ENCODE measurements around the gene DLST. TPM values are rescaled to one million over a fixed set of nuclear protein-coding genes. Genes with fewer than 3 reads are reported as not detected.

The DLST gene
- polyA plus RNA-seq, 3 donors: 6.7 to 76.5 (median 7.3) TPM

DNA sequence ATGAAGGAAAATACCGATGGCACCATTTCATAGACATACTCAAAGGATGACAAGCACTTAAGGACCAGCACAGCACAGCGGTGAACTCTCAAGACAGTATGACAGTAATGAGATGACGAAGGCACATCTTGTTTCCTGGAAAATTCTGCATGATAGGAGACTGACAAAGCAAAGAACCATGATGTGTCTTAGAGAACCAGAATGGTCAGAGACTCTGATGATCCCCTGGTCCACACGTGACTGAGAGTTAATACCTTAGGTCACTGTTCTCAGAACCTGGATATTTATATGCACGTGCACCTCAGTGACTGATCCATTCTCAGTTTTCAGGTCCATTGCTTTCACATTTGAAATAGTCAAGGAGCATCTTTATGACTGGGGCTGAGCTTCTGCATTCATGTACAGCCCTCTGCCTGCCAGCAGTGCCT, 41.1 kb upstream of the DLST start:
- Mint-ChIP-seq H3K9me3 (no peaks in the 10 kb centered on the region), H3K4me3 (no peak overlapping the region), H3K27ac (no peak overlapping the region), H3K36me3 (peaks cover 21 to 33% of the 10 kb centered on the region in 2 donors), H3K4me1 (peaks cover 23% of the 10 kb centered on the region), H3K27me3 (ENCODE audit: low read depth in 3 of 3) (peaks cover 0 to 2% (median 0%) of the 10 kb centered on the region in 3 donors)
- Histone ChIP-seq H3K4me3 (replicated peaks in 1 of 3; ENCODE audit: low read depth in 2 of 3, low read length in 3 of 3) (no peak overlapping the region), H4K20me1 (ENCODE audit: insufficient read depth, low read length) (no peaks in the 10 kb centered on the region), H3K27ac (ENCODE audit: low read depth in 1 of 2, low read length in 2 of 2) (no peak overlapping the region), H3K9ac (ENCODE audit: insufficient read depth, low read length, poor library complexity, severe bottlenecking) (no peak overlapping the region), H3K4me2 (replicated peaks; ENCODE audit: extremely low read depth, low read length, poor library complexity, severe bottlenecking) (no peak overlapping the region), H2AFZ (ENCODE audit: insufficient read depth, low read depth, low read length, poor library complexity, severe bottlenecking) (no peak overlapping the region), H3K4me1 (ENCODE audit: control insufficient read depth in 1 of 2, insufficient read depth in 2 of 2, low read length in 2 of 2) (peaks cover 14 to 18% of the 10 kb centered on the region in 2 donors), H3K36me3 (replicated peaks in 1 of 2; ENCODE audit: control insufficient read depth in 1 of 2, insufficient read depth in 2 of 2, low read length in 2 of 2) (peaks cover 14 to 37% of the 10 kb centered on the region in 2 donors), H3K9me3 (replicated peaks in 1 of 2; ENCODE audit: control insufficient read depth in 1 of 2, insufficient read depth in 1 of 2, low read length in 2 of 2) (no peaks in the 10 kb centered on the region), H3K79me2 (ENCODE audit: insufficient read depth, low read length) (no peaks in the 10 kb centered on the region), H3K27me3 (ENCODE audit: control insufficient read depth in 2 of 2, insufficient read depth in 2 of 2, low read length in 2 of 2) (no peaks in the 10 kb centered on the region)
- 93% methylated on average over 5 of the region's 5 CpGs for WGBS (ENCODE audit: insufficient coverage)
- TF ChIP-seq, protein P1, sequence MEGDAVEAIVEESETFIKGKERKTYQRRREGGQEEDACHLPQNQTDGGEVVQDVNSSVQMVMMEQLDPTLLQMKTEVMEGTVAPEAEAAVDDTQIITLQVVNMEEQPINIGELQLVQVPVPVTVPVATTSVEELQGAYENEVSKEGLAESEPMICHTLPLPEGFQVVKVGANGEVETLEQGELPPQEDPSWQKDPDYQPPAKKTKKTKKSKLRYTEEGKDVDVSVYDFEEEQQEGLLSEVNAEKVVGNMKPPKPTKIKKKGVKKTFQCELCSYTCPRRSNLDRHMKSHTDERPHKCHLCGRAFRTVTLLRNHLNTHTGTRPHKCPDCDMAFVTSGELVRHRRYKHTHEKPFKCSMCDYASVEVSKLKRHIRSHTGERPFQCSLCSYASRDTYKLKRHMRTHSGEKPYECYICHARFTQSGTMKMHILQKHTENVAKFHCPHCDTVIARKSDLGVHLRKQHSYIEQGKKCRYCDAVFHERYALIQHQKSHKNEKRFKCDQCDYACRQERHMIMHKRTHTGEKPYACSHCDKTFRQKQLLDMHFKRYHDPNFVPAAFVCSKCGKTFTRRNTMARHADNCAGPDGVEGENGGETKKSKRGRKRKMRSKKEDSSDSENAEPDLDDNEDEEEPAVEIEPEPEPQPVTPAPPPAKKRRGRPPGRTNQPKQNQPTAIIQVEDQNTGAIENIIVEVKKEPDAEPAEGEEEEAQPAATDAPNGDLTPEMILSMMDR (IDR thresholded peaks at IDR 0.05): no peak
- DNase-seq: no peak
- intact Hi-C loops (cut with micrococcal nuclease): no loop called here

DNA sequence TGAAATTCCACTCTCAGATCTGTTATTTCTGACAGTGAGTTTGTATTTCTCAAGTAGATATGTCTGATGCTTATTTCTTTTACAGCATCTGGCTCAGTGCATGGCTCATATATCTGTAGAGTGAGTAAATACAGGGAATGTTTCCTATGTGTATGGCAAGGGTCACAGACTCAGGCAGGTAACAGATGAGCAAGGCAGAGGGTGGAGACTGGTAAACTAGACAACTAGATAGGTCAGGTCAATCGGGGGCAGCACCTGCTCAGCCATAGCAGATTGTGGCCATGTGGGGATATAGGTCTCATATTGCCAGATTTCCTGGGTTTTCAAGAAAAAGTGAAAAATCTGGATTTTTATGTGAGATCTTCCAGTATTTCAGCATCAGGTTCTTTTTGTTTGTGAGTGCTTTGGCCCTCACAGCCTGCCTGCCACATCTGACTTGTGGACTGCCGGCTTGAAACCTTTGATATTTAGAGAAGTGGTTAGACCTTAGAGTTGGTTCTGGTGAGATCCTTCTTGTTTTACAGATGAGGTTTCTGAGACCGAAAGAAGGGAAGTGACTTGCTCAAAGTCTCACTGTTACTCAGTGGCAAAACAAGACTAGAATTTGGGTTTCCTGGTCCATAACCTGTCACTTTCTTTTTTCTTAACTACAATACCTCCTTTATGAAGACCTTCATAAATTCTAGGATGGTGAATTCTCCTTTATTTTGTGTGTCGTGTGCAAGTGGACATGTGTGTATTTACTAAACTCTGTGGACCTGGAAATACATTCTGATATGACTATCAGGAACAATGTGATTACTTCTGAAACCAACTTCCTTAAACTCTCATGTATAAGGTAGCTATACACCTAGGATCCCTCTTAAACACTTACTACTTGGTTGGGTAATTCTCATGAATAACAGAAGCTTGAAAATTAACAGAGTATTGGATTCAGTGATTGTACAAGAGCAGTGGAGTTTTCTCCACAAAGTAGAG, 40.2 kb upstream of the DLST start:
- peaks cover 21% of the 10 kb centered on the region for H3K4me1 Mint-ChIP-seq
- H2AFZ ChIP-seq (ENCODE audit: insufficient read depth, low read depth, low read length, poor library complexity, severe bottlenecking): no peak overlapping the region
- no peak overlapping the region for H3K4me2 ChIP-seq (replicated peaks; ENCODE audit: extremely low read depth, low read length, poor library complexity, severe bottlenecking)
- H3K4me3 ChIP-seq (replicated peaks in 1 of 3; ENCODE audit: low read depth in 2 of 3, low read length in 3 of 3): no peak overlapping the region
- H3K27ac ChIP-seq (ENCODE audit: low read depth in 1 of 2, low read length in 2 of 2): peak overlapping the region in 1 of 2 donors; percentile 54
- H3K36me3 Mint-ChIP-seq: peaks cover 14 to 28% of the 10 kb centered on the region in 2 donors
- WGBS (ENCODE audit: insufficient coverage): 41% methylated on average over 2 of the region's 4 CpGs
- H3K9me3 ChIP-seq (replicated peaks in 1 of 2; ENCODE audit: control insufficient read depth in 1 of 2, insufficient read depth in 1 of 2, low read length in 2 of 2): no peaks in the 10 kb centered on the region
- no peaks in the 10 kb centered on the region for H3K9me3 Mint-ChIP-seq
- no peaks in the 10 kb centered on the region for H4K20me1 ChIP-seq (ENCODE audit: insufficient read depth, low read length)
- H3K4me1 ChIP-seq (ENCODE audit: control insufficient read depth in 1 of 2, insufficient read depth in 2 of 2, low read length in 2 of 2): peaks cover 14 to 18% of the 10 kb centered on the region in 2 donors
- no peaks in the 10 kb centered on the region for H3K79me2 ChIP-seq (ENCODE audit: insufficient read depth, low read length)
- no peak overlapping the region for H3K4me3 Mint-ChIP-seq
- peaks cover 9 to 28% of the 10 kb centered on the region in 2 donors for H3K36me3 ChIP-seq (replicated peaks in 1 of 2; ENCODE audit: control insufficient read depth in 1 of 2, insufficient read depth in 2 of 2, low read length in 2 of 2)
- DNase-seq: peak; percentile 45 to 58 (median 54)
- intact Hi-C loops (cut with micrococcal nuclease): no loop called here
- no peak overlapping the region for H3K9ac ChIP-seq (ENCODE audit: insufficient read depth, low read length, poor library complexity, severe bottlenecking)
- no peaks in the 10 kb centered on the region for H3K27me3 ChIP-seq (ENCODE audit: control insufficient read depth in 2 of 2, insufficient read depth in 2 of 2, low read length in 2 of 2)
- H3K27me3 Mint-ChIP-seq (ENCODE audit: low read depth in 3 of 3): peaks cover 0 to 2% (median 0%) of the 10 kb centered on the region in 3 donors
- peak overlapping the region; percentile 67 to 90 (median 80) for H3K27ac Mint-ChIP-seq
- TF ChIP-seq, protein P1 (IDR thresholded peaks at IDR 0.05): no peak
